H9 (cell line): ENCODE results near the gene PYGB. TPM values are rescaled to one million over a fixed set of nuclear protein-coding genes. Genes with fewer than 3 reads are reported as not detected.

Experiments used
- DNase-seq: peaks from one replicate; pipeline ENCODE4 v3.0.0-alpha.2; 2017
- H2AFZ ChIP-seq: one replicate; pipeline ENCODE4 v1.6.1; 2013; ENCODE audit warnings: mild to moderate bottlenecking, low read length, control low read depth, moderate library complexity
- H2AK5ac ChIP-seq: 2 replicates; pipeline ENCODE4 v1.6.1; 2013; ENCODE audit warnings: low read length, control low read depth, mixed read lengths; ENCODE audit not compliant: insufficient read length
- H2BK120ac ChIP-seq: one replicate; pipeline ENCODE4 v1.6.1; 2013; ENCODE audit warnings: low read depth, mild to moderate bottlenecking, low read length, control low read depth, inconsistent platforms; ENCODE audit not compliant: poor library complexity, severe bottlenecking
- H2BK12ac ChIP-seq: 2 replicates; pipeline ENCODE4 v1.6.1; 2013; ENCODE audit warnings: low read length, control low read depth, mixed read lengths, low read depth; ENCODE audit not compliant: insufficient read length
- H2BK15ac ChIP-seq: 2 replicates; pipeline ENCODE4 v1.6.1; 2013; ENCODE audit warnings: low read depth, low read length, control low read depth
- H2BK20ac ChIP-seq: one replicate; pipeline ENCODE4 v1.6.1; 2013; ENCODE audit warnings: low read depth, mild to moderate bottlenecking, low read length, control low read depth, inconsistent platforms; ENCODE audit not compliant: poor library complexity, severe bottlenecking
- H2BK5ac ChIP-seq: 2 replicates; pipeline ENCODE4 v1.6.1; 2013; ENCODE audit warnings: low read length, control low read depth, mixed read lengths; ENCODE audit not compliant: insufficient read length
- H3K14ac ChIP-seq: 2 replicates; pipeline ENCODE4 v1.6.1; 2013; ENCODE audit warnings: low read length, control low read depth; ENCODE audit not compliant: insufficient read depth
- H3K18ac ChIP-seq: 2 replicates; pipeline ENCODE4 v1.6.1; 2013; ENCODE audit warnings: low read depth, mild to moderate bottlenecking, mixed read lengths, low read length, control low read depth; ENCODE audit not compliant: insufficient read length
- H3K23ac ChIP-seq: 2 replicates; pipeline ENCODE4 v1.6.1; 2013; ENCODE audit warnings: low read length, control low read depth, mixed read lengths, low read depth; ENCODE audit not compliant: insufficient read length
- H3K23me2 ChIP-seq: 2 replicates; pipeline ENCODE4 v1.6.1; 2013; ENCODE audit warnings: low read depth, mild to moderate bottlenecking, mixed read lengths, low read length, control low read depth; ENCODE audit not compliant: insufficient read length, poor library complexity, severe bottlenecking
- H3K27ac ChIP-seq: 2 replicates; pipeline ENCODE4 v1.5.1; 2013; ENCODE audit warnings: low read length, control low read depth, mixed read lengths, low read depth; ENCODE audit not compliant: insufficient read length
- H3K27me3 ChIP-seq: 2 replicates; pipeline ENCODE4 v1.6.1; 2013; ENCODE audit warnings: low read length, control low read depth, inconsistent platforms; ENCODE audit not compliant: insufficient read depth
- H3K4ac ChIP-seq: 2 replicates; pipeline ENCODE4 v1.6.1; 2013; ENCODE audit warnings: low read depth, mild to moderate bottlenecking, control low read depth, inconsistent platforms, low read length, moderate library complexity
- H3K4me1 ChIP-seq: 2 replicates; pipeline ENCODE4 v1.6.1; 2013; ENCODE audit warnings: low read length, control low read depth, inconsistent platforms; ENCODE audit not compliant: insufficient read depth
- H3K4me2 ChIP-seq: 2 replicates; pipeline ENCODE4 v1.6.1; 2013; ENCODE audit warnings: low read length, control low read depth, mixed read lengths; ENCODE audit not compliant: insufficient read length, insufficient read depth
- H3K56ac ChIP-seq: 2 replicates; pipeline ENCODE4 v1.6.1; 2013; ENCODE audit warnings: low read depth, mild to moderate bottlenecking, mixed read lengths, low read length, control low read depth; ENCODE audit not compliant: insufficient read length
- H3K79me1 ChIP-seq: 2 replicates; pipeline ENCODE4 v1.6.1; 2013; ENCODE audit warnings: low read depth, mild to moderate bottlenecking, moderate library complexity, low read length, control low read depth, inconsistent platforms; ENCODE audit not compliant: insufficient read depth, poor library complexity, severe bottlenecking
- H3K79me2 ChIP-seq: 2 replicates; pipeline ENCODE4 v1.6.1; 2013; ENCODE audit warnings: low read length, control low read depth, inconsistent platforms; ENCODE audit not compliant: insufficient read depth
- H3K9ac ChIP-seq: 2 replicates; pipeline ENCODE4 v1.6.1; 2013; ENCODE audit warnings: low read length, control low read depth, mixed read lengths; ENCODE audit not compliant: insufficient read length; ENCODE audit errors: extremely low read depth
- H3K9me3 ChIP-seq: one replicate; pipeline ENCODE4 v1.6.1; 2013; ENCODE audit warnings: low read depth, low read length, inconsistent platforms; ENCODE audit not compliant: control insufficient read depth
- H3T11ph ChIP-seq: one replicate; pipeline ENCODE4 v1.6.1; 2013; ENCODE audit warnings: mild to moderate bottlenecking, low read length, control low read depth, inconsistent platforms
- H4K20me1 ChIP-seq: one replicate; pipeline ENCODE4 v1.6.1; 2013; ENCODE audit not compliant: control insufficient read depth, insufficient read length, insufficient read depth
- H4K5ac ChIP-seq: 2 replicates; pipeline ENCODE4 v1.6.1; 2013; ENCODE audit warnings: low read depth, mild to moderate bottlenecking, mixed read lengths, low read length, control low read depth; ENCODE audit not compliant: insufficient read length
- H4K8ac ChIP-seq: replicated peaks from 2 replicates; pipeline ENCODE4 v1.6.1; 2013; ENCODE audit warnings: low read length, control low read depth, mixed read lengths, low read depth; ENCODE audit not compliant: insufficient read length
- H4K91ac ChIP-seq: 2 replicates; pipeline ENCODE4 v1.6.1; 2013; ENCODE audit warnings: low read depth, mild to moderate bottlenecking, moderate library complexity, mixed read lengths, low read length, control low read depth; ENCODE audit not compliant: insufficient read length
- H3K27ac Mint-ChIP-seq, 3 experiments: 2 replicates in 2 of 3; 3 replicates in 1 of 3; pipeline ENCODE4 v1.8.0; 2020 to 2021; ENCODE audit warnings: mixed read lengths in 3 of 3, mild to moderate bottlenecking in 1 of 3, moderate library complexity in 1 of 3
- H3K27me3 Mint-ChIP-seq: 2 replicates; pipeline ENCODE4 v1.8.0; 2021; ENCODE audit warnings: low read depth, mild to moderate bottlenecking, moderate library complexity, mixed read lengths
- H3K36me3 Mint-ChIP-seq, 3 experiments: 2 replicates in 2 of 3; 3 replicates in 1 of 3; pipeline ENCODE4 v1.8.0; 2020 to 2021; ENCODE audit warnings: low read depth in 3 of 3, mixed read lengths in 3 of 3; ENCODE audit not compliant: insufficient read depth in 1 of 3
- H3K4me1 Mint-ChIP-seq, 2 experiments: 2 replicates each; pipeline ENCODE4 v1.8.0; 2020; ENCODE audit warnings: mixed read lengths in 2 of 2
- H3K4me3 Mint-ChIP-seq, 2 experiments: 2 replicates in 1 of 2; 3 replicates in 1 of 2; pipeline ENCODE4 v1.8.0; 2020 to 2021; ENCODE audit warnings: mild to moderate bottlenecking in 2 of 2, mixed read lengths in 2 of 2, moderate library complexity in 1 of 2
- H3K9me3 Mint-ChIP-seq, 2 experiments: 2 replicates in 1 of 2; 3 replicates in 1 of 2; pipeline ENCODE4 v1.8.0; 2020; ENCODE audit warnings: mild to moderate bottlenecking in 2 of 2, mixed read lengths in 2 of 2, moderate library complexity in 1 of 2
- WGBS: extraction: QIAGEN DNeasy Blood & Tissue Kit; methylation state at CpG from one replicate; pipeline ENCODE4 v1.1.7; 2013; ENCODE audit warnings: missing lambda C conversion rate, low lambda C conversion rate, mixed read lengths; ENCODE audit not compliant: insufficient read length; ENCODE audit errors: extremely low coverage; 5-methylcytosine and 5-hydroxymethylcytosine counted together
- total RNA-seq: library from RNA; stranded (reverse); gene quantifications from 2 replicates; pipeline ENCODE4 v1.2.1, GENCODE V29; 2021
- TF ChIP-seq, protein P1 (sequence below): fragments of 200-600 bp; sonication (generic); conservative IDR thresholded peaks from 3 replicates; pipeline ENCODE4 v1.8.0; 2021; ENCODE audit warnings: antibody characterized with exemption, mild to moderate bottlenecking

Gene PYGB
- total RNA-seq, 1 experiment from 2014 or later: 46.9 TPM

DNA sequence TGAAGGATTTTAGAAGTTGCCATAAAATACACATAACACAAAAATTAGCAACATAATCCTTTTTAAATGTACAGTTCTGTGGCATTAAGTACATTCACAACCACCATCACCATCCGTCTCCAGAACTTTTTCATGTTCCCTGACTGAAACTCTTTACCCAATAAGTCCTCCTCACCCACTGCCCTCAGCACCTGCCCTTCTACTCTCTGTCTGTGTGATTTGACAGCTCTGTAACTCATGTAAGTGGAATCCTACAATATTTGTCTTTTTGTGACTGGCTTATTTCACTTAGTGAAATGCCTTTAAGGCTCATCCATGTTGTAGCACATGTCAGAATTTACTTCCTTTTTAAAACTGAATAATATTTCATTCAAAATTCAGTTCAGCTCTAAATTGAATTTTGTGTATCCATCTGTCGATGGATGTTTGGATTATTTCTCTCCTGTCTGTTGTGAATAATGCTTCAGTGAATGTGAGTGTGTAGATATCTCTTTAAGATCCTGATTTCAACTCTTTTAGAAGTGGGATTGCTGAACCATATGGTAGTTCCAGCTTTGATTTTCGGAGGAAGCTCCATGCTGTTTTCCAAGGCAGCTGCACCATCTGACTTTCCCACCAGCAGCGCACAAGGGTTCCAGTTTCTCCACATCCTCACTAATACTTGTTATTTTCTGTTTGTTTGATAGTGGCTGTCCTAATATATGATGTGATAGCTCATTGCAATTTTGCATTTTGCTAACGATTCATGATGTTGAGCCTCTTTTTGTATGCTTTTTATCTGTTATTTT, 48.2 kb upstream of the PYGB start:
- H3K79me2 ChIP-seq: no peaks in the 10 kb centered on the region
- H4K5ac ChIP-seq: no peak overlapping the region
- H3K23me2 ChIP-seq: peaks cover 12% of the 10 kb centered on the region
- H2BK15ac ChIP-seq: no peak overlapping the region
- Mint-ChIP-seq H3K4me1 (peaks cover 31 to 39% of the 10 kb centered on the region in 2 experiments), H3K36me3 (no peaks in the 10 kb centered on the region; a peak in 1 of 7 replicates), H3K27me3 (no peaks in the 10 kb centered on the region), H3K27ac (no peak overlapping the region), H3K4me3 (no peak overlapping the region), H3K9me3 (no peaks in the 10 kb centered on the region)
- no peaks in the 10 kb centered on the region for H3K79me1 ChIP-seq
- TF ChIP-seq, protein P1, sequence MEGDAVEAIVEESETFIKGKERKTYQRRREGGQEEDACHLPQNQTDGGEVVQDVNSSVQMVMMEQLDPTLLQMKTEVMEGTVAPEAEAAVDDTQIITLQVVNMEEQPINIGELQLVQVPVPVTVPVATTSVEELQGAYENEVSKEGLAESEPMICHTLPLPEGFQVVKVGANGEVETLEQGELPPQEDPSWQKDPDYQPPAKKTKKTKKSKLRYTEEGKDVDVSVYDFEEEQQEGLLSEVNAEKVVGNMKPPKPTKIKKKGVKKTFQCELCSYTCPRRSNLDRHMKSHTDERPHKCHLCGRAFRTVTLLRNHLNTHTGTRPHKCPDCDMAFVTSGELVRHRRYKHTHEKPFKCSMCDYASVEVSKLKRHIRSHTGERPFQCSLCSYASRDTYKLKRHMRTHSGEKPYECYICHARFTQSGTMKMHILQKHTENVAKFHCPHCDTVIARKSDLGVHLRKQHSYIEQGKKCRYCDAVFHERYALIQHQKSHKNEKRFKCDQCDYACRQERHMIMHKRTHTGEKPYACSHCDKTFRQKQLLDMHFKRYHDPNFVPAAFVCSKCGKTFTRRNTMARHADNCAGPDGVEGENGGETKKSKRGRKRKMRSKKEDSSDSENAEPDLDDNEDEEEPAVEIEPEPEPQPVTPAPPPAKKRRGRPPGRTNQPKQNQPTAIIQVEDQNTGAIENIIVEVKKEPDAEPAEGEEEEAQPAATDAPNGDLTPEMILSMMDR: no peak
- H3K23ac ChIP-seq: no peak overlapping the region
- H3K9ac ChIP-seq: no peak overlapping the region
- no peaks in the 10 kb centered on the region for H4K20me1 ChIP-seq
- H3T11ph ChIP-seq: no peak overlapping the region
- no peak overlapping the region for H4K91ac ChIP-seq
- no peak overlapping the region for H2BK12ac ChIP-seq
- DNase-seq: no peak
- H3K18ac ChIP-seq: no peak overlapping the region
- no peaks in the 10 kb centered on the region for H3K9me3 ChIP-seq
- no peaks in the 10 kb centered on the region; the same call in 1 of the 2 replicates for H3K4me1 ChIP-seq
- no peak overlapping the region for H3K56ac ChIP-seq
- no peak overlapping the region for H3K4me2 ChIP-seq
- H3K4ac ChIP-seq: no peak overlapping the region
- no peak overlapping the region for H2BK20ac ChIP-seq
- WGBS: no CpG with 5 or more reads among the region's 5 CpGs
- H2AFZ ChIP-seq: no peak overlapping the region
- no peak overlapping the region for H3K14ac ChIP-seq
- no peaks in the 10 kb centered on the region for H3K27me3 ChIP-seq
- H2BK5ac ChIP-seq: no peak overlapping the region
- no peak overlapping the region for H4K8ac ChIP-seq
- no peak overlapping the region for H2BK120ac ChIP-seq
- H2AK5ac ChIP-seq: no peak overlapping the region
- no peak overlapping the region for H3K27ac ChIP-seq
